ENCODE results near the gene JCHAIN.
"Not testable (repeated sequence)": the region's sequence is repeated elsewhere in the genome, so short reads cannot be mapped to it uniquely, and the experiment has no call there.

The JCHAIN gene

GRCh38 chr4:70666369-70666768, at the start of gene JCHAIN:
TSS of gene JCHAIN (minus strand) at chr4:70666508. CDS start at chr4:70666490, 18 bp downstream.
- no peak for DNase-seq

DNA sequence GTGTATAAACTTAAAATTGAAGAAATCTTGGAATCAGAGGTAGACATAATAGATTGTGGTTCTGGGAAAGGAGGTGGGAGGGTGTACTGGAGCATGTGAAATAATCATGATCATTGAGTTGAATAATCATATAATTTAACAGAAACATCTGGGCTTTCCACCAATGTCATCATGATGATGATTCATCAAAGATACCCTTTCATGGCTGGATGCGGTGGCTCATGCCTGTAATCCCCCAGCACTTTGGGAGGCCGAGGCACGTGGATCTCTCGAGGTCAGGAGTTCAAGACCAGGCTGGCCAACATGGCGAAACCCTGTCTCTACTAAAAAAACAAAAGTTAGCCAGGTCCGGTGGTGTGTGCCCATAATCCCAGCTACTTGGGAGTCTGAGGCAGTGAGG, 48.8 kb upstream of the JCHAIN start:
- DNase-seq, result no peak

DNA sequence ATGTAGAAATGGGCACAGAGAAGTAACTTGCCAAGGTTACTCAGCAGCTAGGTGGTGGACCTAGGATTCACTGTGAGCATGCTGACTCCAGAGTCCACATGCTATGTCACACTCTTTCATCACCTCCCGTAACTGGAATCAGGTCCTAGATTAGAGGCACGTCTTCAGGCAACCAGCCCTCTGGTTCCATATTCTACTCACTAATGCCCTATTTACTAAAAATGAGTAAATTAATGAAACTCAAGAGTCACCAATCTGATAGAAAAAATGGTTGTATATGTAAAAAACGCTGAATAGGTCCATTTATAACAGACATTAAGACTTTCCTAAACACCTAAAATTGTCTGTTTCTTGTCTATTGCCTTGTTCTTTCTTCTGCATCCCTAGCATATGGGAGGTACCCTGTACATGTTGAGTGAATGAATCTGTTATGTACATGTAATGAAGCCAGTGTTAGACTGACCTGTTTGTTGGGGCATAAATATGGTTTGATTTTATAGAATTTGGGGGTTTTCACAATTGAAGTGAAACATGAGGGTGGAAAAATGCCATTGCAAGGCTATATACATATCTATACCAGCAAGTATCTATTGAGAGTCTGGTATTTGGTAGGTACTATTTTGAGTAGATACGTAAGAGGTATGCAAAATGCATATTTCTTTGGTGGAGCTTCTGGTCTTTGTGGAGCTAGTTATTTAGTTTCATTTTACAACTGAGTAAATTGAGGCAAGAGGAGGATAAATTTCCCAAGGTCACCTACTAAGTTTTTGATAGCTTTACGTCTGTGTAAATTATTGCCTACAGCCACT, 48.0 kb upstream of the JCHAIN start:
- no peak for DNase-seq

DNA sequence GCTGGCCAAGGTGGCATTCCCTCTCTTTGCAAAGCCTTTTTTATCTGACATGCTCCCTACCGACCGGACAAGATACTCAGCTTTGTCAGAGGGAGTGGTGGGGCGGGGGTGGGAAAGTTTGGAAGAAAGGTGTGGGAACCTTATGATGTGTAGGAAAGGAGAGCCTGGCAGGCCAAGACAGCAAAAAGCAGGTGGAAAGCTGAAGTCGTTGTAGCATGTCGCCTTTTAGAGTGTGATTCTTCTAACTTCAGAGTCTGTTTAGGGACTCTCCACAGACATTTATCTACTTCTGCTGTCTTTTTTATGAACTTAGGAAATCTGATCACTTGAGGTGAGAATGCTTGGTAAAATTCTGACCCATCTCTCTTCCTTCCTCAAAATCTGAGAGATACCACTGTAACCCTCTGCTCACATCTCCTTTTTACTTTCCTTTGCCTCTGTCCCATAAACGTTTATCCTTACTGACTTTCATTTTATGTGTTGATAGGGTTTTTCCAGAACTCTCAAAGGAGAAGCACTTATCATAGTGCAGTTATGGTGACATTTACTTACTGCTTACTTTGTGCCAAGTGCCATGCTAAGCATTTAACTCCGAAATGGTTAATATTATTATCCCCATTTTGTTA, 47.3 kb upstream of the JCHAIN start:
- DNase-seq, result no peak

DNA sequence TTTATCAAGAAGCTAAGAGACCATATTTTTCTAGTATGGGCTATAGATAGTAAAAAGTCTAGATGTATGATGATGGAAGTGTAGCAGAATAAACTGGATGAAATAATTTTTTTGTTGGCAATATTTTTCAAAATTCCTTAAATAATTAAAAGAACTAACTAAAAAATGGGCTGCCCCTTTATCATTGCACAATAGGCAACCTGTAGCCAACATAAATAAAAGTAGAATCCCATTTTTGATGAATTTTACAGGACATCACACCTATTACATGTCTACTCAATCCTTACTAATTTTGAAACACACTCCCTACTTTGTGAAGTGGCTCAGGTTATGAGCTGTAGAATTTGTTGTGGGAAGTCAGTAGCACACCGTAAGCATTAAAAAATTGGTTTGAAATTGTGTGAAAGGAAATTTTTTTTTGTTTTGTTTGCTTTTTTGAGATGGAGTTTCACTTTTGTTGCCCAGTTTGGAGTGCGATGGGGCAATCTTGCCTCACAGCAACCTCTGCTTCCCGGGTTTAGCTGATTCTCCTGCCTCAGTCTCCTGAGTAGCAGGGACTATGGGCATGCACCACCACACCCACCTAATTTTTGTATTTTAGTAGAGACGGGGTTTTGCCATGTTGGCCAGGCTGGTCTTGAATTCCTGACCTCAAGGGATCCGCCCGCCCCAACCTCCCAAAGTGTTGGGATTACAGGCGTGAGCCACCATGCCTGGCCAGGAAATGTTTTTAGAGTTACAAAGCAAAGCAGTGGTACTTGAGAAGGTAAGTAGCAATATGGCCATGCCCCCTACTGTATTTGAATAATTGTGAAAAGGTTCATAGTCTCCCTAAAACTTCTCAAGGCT, 46.5 kb upstream of the JCHAIN start:
- DNase-seq, result no peak

- DNase-seq, result no peak
Observed at GRCh38 chr4:70712150-70712549, 45.8 kb upstream of the JCHAIN start.

- no peak for DNase-seq
Observed at GRCh38 chr4:70711599-70711998, 45.3 kb upstream of the JCHAIN start.

GRCh38 chr4:70709611-70710205, 43.4 kb upstream of the JCHAIN start:
- peak; percentile 68 for DNase-seq

GRCh38 chr4:70706516-70706915, 40.2 kb upstream of the JCHAIN start:
- peak; percentile 3 for DNase-seq

- no peak for DNase-seq
Observed at GRCh38 chr4:70706044-70706461, 39.7 kb upstream of the JCHAIN start.

DNA sequence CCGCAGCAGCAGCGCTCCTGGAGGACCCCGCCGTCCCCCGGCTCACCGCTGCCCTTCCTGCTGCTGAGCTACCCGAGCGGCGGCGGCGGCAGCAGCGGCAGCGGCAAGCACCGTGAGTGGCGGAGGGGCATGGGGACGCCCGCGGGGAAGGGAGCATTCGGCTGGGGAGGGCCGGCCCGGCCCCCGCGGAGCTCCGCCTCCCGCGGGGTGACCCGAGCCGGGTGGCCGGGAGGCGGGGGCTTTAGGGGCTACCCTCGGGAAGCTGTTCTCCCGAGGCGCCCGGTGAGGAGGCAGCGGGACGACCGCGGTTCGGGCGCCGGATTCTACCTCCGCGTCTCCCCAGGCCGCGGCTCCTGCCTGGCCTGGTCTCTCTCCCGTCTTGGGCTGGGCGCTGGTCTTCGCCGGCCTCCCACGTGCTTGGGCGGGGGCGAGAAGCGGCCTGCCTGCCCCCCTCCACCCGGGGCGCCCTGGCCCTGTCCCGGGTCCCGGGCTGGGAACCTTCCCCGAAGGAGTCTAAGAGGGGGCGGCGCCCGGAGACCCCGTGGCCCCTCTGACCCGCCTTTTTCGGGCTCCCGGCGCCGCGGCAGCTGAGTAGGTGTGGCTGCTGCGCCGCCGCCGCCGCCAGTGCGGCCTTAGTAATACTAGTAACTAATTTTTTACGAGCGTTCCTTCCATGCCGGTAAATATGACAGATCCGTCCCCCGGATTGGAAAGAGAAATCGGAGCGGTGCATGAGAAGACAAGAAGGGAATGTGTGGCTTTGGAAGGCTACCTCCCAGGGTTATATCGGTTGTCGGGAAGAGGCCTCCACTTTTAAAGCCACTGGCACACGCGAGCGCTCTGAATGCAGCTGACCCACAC, 39.1 kb upstream of the JCHAIN start:
- DNase-seq, result peak; percentile 78

DNA sequence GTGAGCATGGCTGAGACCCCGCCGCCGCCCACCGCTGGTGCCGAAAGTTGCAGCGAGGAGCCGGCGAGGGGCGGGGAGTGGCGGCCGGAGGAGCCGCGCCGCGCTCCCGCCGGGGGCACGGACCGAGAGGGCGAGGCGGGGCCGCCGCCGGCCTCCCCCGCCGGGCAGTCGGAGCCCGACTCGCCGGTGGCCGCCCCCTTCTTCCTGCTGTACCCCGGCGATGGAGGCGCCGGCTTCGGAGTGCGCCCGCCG, 38.5 kb upstream of the JCHAIN start:
- no peak for DNase-seq

DNA sequence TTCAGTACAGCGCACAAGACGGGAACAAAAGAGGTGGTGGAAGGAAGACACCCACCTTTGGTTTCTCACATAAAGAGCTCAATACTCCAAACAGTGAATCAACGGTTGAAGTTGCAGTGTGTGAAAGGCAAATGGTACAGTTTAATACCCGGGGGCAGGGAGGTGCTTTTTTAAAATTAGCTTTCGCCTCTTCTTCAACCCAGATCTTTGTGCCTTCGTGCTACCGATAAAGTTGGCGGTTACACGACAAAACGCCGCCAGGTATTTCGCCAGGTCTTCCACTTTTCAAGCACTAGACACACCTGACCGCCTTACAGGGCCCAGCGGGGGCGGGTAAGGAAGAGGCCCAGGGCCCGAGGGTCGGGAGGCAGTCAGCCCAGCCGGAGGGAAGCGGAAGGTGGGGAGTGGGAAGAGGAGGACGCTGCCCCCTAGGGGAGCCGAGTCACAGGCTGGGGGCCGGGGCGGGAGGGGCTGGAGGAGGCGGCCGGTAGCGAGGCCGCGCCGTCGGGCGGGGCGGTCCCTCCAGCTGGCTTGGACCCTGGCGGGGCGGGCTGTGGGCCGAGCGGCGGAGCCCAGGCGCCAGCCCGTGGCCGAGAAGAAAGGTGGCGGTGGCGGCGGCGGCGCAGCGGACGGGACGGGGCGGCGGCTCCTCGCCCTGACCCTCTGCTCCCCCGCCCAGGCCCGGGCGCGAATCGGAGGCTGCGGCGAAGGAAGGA, 38.1 kb upstream of the JCHAIN start:
- DNase-seq, result peak; percentile 92

- DNase-seq, result peak; percentile 88
Observed at GRCh38 chr4:70703619-70704214, 37.4 kb upstream of the JCHAIN start.

DNA sequence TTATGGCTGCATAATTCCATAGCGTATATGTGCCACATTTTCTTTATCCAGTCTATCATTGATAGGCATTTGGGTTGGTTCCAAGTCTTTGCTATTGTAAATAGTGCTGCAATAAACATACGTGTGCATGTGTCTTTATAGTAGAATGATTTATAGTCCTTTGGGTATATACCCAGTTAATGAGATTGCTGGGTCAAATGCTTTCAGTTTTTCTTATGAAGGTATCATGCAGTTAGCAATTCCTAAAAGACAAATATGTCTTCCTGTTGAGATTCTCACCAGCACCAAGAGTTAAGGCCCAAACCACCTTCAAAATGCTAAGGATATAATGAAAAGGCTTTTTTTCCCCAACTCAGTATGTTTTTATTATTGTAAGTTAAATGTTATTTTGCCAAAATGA, 36.3 kb upstream of the JCHAIN start:
- not testable (repeated sequence) for DNase-seq

- DNase-seq, result no peak
Observed at GRCh38 chr4:70701271-70701670, 35.0 kb upstream of the JCHAIN start.

GRCh38 chr4:70700712-70701111, 34.4 kb upstream of the JCHAIN start:
- DNase-seq, result no peak

GRCh38 chr4:70698435-70698834, 32.1 kb upstream of the JCHAIN start:
- DNase-seq, result not testable (repeated sequence)

DNA sequence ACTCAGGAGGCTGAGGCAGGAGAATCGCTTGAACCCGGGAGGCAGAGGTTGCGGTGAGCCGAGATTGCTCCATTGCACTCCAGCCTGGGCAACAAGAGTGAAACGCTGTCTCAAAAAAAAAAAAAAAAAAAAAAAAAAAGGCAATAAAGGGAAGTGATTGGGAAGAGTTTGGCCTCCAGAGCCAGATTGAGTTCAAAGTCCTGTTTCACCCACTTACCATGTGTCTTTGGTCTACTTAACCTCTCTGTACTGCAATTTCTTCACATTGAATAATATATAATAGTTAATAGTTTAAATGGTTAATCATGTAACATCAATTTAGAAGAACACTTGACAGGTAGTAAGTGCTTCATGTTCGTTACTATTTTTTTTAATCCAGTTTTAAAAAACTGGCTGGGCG, 28.3 kb upstream of the JCHAIN start:
- not testable (repeated sequence) for DNase-seq

GRCh38 chr4:70691661-70692060, 25.4 kb upstream of the JCHAIN start:
- no peak for DNase-seq

DNA sequence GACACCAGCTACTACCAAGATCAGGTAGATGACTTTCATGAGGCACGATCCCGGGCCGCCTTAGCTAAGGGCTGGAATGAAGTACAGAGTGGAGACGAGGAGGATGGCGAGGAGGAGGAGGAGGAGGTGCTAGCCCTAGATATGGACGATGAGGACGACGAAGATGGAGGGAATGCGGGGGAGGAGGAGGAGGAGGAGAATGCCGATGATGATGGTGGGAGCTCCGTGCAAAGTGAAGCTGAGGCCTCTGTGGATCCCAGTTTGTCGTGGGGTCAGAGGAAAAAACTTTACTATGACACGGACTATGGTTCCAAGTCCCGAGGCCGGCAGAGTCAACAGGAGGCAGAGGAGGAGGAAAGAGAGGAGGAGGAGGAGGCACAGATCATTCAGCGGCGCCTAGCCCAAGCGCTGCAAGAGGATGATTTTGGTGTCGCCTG, 22.5 kb upstream of the JCHAIN start:
- DNase-seq, result peak; percentile 22

Data from NCI-H146 (cell line).